ENCODE results near the gene IQCN.

DNA sequence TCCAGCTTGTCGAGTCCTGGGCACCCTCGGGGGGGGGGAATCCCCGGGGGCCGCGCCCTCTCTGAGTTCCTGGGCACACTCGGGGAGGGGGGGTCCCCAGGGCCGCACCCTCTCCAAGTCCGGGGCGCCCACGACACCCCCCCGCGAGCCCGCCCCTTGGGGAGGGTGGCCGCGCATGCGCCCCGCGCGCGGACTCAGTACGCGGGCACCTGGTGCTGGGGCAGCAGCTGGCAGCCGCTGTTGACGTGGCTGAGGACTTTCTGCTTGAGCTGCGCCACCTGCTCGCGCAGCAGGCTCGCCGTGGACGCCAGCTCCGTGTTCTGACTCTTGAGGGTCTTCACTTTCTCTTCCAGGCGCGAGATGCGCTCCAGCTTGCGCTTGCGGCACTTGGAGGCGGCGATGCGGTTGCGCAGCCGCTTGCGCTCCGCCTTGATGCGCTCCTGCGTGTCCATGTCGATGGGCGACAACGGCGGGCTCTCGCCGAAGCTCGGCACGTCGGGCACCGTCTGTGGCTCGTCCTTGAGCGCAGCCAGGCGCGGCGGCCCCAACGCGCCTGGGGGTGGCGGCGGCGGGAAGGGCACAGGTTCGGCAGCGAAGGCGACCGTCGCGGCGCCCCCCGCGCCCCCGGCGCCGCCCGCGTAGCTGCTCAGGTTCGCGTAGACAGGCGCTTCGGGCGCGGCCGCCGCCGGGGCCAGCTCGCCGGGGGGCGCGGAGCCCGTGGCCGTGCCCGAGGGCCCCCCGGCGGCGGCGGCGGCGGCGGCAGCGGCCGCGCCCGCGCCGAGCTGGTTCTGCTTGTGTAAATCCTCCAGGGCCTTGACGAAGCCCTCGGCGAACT, 6.2 kb upstream of the IQCN start:
- TF ChIP-seq, protein P1, sequence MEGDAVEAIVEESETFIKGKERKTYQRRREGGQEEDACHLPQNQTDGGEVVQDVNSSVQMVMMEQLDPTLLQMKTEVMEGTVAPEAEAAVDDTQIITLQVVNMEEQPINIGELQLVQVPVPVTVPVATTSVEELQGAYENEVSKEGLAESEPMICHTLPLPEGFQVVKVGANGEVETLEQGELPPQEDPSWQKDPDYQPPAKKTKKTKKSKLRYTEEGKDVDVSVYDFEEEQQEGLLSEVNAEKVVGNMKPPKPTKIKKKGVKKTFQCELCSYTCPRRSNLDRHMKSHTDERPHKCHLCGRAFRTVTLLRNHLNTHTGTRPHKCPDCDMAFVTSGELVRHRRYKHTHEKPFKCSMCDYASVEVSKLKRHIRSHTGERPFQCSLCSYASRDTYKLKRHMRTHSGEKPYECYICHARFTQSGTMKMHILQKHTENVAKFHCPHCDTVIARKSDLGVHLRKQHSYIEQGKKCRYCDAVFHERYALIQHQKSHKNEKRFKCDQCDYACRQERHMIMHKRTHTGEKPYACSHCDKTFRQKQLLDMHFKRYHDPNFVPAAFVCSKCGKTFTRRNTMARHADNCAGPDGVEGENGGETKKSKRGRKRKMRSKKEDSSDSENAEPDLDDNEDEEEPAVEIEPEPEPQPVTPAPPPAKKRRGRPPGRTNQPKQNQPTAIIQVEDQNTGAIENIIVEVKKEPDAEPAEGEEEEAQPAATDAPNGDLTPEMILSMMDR (IDR thresholded peaks at IDR 0.05 in 8 of 11, conservative IDR thresholded peaks at IDR 0.05 in 3 of 11) = peak in 2 of 11 experiments; percentile 19 to 37
- TF ChIP-seq POLR2AphosphoS5 (IDR thresholded peaks at IDR 0.05) = peak; percentile 99 to 100 (median 100)

Measured in spleen (tissue), 7 donors.